A549 (cell line): ENCODE results near the gene SPATA13. TPM values are rescaled to one million over a fixed set of nuclear protein-coding genes. Genes with fewer than 3 reads are reported as not detected.

Source experiments
- ATAC-seq, 2 experiments: fragments of 200-7000 bp in 1 of 2; fragments of >200 bp in 1 of 2; cut with Nextera tagmentation in 1 of 2; cut with Tn5 transposase in 1 of 2; 3 replicates each; pipeline versions ENCODE4 v1.8.0 to v1.9.1; 2018 to 2020; ENCODE audit warnings: mild to moderate bottlenecking in 1 of 2, moderate library complexity in 1 of 2
- CTCF ChIA-PET: fragments of 300-600 bp; sonication (Branson Sonifier 250); formaldehyde crosslinking; extraction: SDS; loops from one replicate; lab custom pipeline; 2021; ENCODE audit warnings: antibody characterized with exemption, inconsistent platforms; lab: Yijun Ruan, JAX
- POLR2A ChIA-PET: fragments of 350-600 bp; formaldehyde crosslinking; extraction: SDS; loops from one replicate; lab custom pipeline; 2021; ENCODE audit warnings: antibody characterized with exemption, inconsistent platforms; lab: Yijun Ruan, JAX
- DNase-seq, 2 experiments: peaks; one replicate each; pipeline versions ENCODE4 v3.0.0 to v3.0.0-alpha.2; 2011 to 2016; ENCODE audit warnings: low read depth in 1 of 2, low spot score in 1 of 2
- FAIRE-seq: peaks from 2 replicates; lab custom pipeline; 2011; peaks lifted over from hg19 to GRCh38; lab: Jason Lieb, UNC
- H3K27ac ChIP-seq, 2 experiments: fragments of >200 bp; sonication (Bioruptor Twin); formaldehyde crosslinking; 3 replicates each; pipeline ENCODE4 v1.5.1; 2016 to 2017
- H3K4me1 ChIP-seq: fragments of >200 bp; sonication (Bioruptor Twin); formaldehyde crosslinking; 3 replicates; pipeline ENCODE4 v1.6.1; 2016
- H3K4me2 ChIP-seq: fragments of >200 bp; sonication (Bioruptor Twin); formaldehyde crosslinking; 3 replicates; pipeline ENCODE4 v1.6.1; 2016
- H3K4me3 ChIP-seq: fragments of >200 bp; sonication (Bioruptor Twin); formaldehyde crosslinking; 3 replicates; pipeline ENCODE4 v1.5.1; 2016
- H3K9me3 ChIP-seq: fragments of >200 bp; sonication (Bioruptor Twin); formaldehyde crosslinking; 3 replicates; pipeline ENCODE4 v1.6.1; 2016
- BCL3 ChIP-seq: fragments of >200 bp; sonication (Bioruptor Twin); formaldehyde crosslinking; IDR thresholded peaks from 3 replicates; pipeline ENCODE4 v1.6.1; 2016
- CBX2 ChIP-seq: fragments of 200-600 bp; sonication (generic); IDR thresholded peaks from 2 replicates; pipeline ENCODE4 v1.6.1; 2016; ENCODE audit warnings: low read depth, mild to moderate bottlenecking, borderline replicate concordance
- CBX8 ChIP-seq: fragments of 200-600 bp; sonication (generic); IDR thresholded peaks from 2 replicates; pipeline ENCODE4 v1.6.1; 2016
- CHD4 ChIP-seq: fragments of 200-600 bp; sonication (generic); IDR thresholded peaks from 2 replicates; pipeline ENCODE4 v1.6.1; 2016; ENCODE audit warnings: antibody characterized with exemption, mild to moderate bottlenecking, borderline replicate concordance
- CTCF ChIP-seq: fragments of >200 bp; sonication (Bioruptor Twin); formaldehyde crosslinking; IDR thresholded peaks from 3 replicates; pipeline ENCODE4 v1.5.1; 2016
- EP300 ChIP-seq, 2 experiments: fragments of >200 bp; sonication (Bioruptor Twin); formaldehyde crosslinking; IDR thresholded peaks; 2 replicates in 1 of 2; 3 replicates in 1 of 2; pipeline ENCODE4 v1.6.1; 2016 to 2017
- HDAC2 ChIP-seq: fragments of 200-600 bp; sonication (generic); IDR thresholded peaks from 2 replicates; pipeline ENCODE4 v1.6.1; 2016
- HES2 ChIP-seq: fragments of >200 bp; sonication (Bioruptor Twin); formaldehyde crosslinking; IDR thresholded peaks from 2 replicates; pipeline ENCODE4 v1.6.1; 2016
- HEYL ChIP-seq: fragments of 250-450 bp; sonication (Bioruptor Pico); IDR thresholded peaks from 2 replicates; pipeline ENCODE4 v1.8.0; 2021; ENCODE audit warnings: mild to moderate bottlenecking, moderate library complexity
- HOXA7 ChIP-seq: fragments of 250-450 bp; sonication (Bioruptor Pico); IDR thresholded peaks from 2 replicates; pipeline ENCODE4 v1.5.0; 2020; ENCODE audit warnings: mild to moderate bottlenecking, moderate library complexity
- HOXB5 ChIP-seq: fragments of 250-450 bp; sonication (Bioruptor Pico); IDR thresholded peaks from 2 replicates; pipeline ENCODE4 v1.5.0; 2020; ENCODE audit warnings: mild to moderate bottlenecking, moderate library complexity
- JUN ChIP-seq, 2 experiments: fragments of >200 bp; sonication (Bioruptor Twin); formaldehyde crosslinking; IDR thresholded peaks; 2 replicates in 1 of 2; 3 replicates in 1 of 2; pipeline ENCODE4 v1.6.1; 2016 to 2017
- JUNB ChIP-seq: fragments of >200 bp; sonication (Bioruptor Twin); formaldehyde crosslinking; IDR thresholded peaks from 2 replicates; pipeline ENCODE4 v1.6.1; 2016
- KDM1A ChIP-seq: fragments of 200-600 bp; sonication (generic); IDR thresholded peaks from 2 replicates; pipeline ENCODE4 v1.6.1; 2016; ENCODE audit warnings: low read depth, mild to moderate bottlenecking
- NPAS2 ChIP-seq: fragments of 250-450 bp; sonication (Bioruptor Pico); IDR thresholded peaks from 2 replicates; pipeline ENCODE4 v1.8.0; 2022; ENCODE audit warnings: mild to moderate bottlenecking, moderate library complexity, borderline replicate concordance
- POLR2AphosphoS2 ChIP-seq: conservative IDR thresholded peaks from 2 replicates; pipeline ENCODE4 v1.6.1; 2012; ENCODE audit warnings: low read length, improper control_type of control experiment, inconsistent platforms
- RARB ChIP-seq: fragments of 250-450 bp; sonication (Bioruptor Pico); IDR thresholded peaks from 2 replicates; pipeline ENCODE4 v1.8.0; 2021; ENCODE audit warnings: mild to moderate bottlenecking, moderate library complexity
- REST ChIP-seq: fragments of 200-600 bp; sonication (generic); IDR thresholded peaks from 2 replicates; pipeline ENCODE4 v1.6.1; 2016; ENCODE audit warnings: antibody characterized with exemption, mild to moderate bottlenecking, moderate library complexity
- RFX5 ChIP-seq: fragments of 450-650 bp; IDR thresholded peaks from 2 replicates; pipeline ENCODE4 v1.7.1; 2014; ENCODE audit warnings: antibody characterized with exemption, mild to moderate bottlenecking, moderate library complexity
- RNF2 ChIP-seq: fragments of 200-600 bp; sonication (generic); IDR thresholded peaks from 2 replicates; pipeline ENCODE4 v1.6.1; 2016; ENCODE audit warnings: low read depth, mild to moderate bottlenecking, antibody characterized with exemption, moderate library complexity, borderline replicate concordance
- SMC3 ChIP-seq: fragments of >200 bp; sonication (Bioruptor Twin); formaldehyde crosslinking; IDR thresholded peaks from 3 replicates; pipeline ENCODE4 v1.6.1; 2018; ENCODE audit warnings: inconsistent platforms
- SREBF2 ChIP-seq: fragments of 450-650 bp; IDR thresholded peaks from 2 replicates; pipeline ENCODE4 v1.6.1; 2014; ENCODE audit warnings: mild to moderate bottlenecking, moderate library complexity
- TFCP2L1 ChIP-seq: fragments of 250-450 bp; sonication (Bioruptor Pico); IDR thresholded peaks from 2 replicates; pipeline ENCODE4 v1.5.0; 2021; ENCODE audit warnings: mild to moderate bottlenecking
- TP53 ChIP-seq: fragments of 250-450 bp; sonication (Bioruptor Pico); IDR thresholded peaks from 2 replicates; pipeline ENCODE4 v1.5.0; 2021; ENCODE audit warnings: mild to moderate bottlenecking, moderate library complexity
- USF2 ChIP-seq: fragments of 450-650 bp; IDR thresholded peaks from 2 replicates; pipeline ENCODE4 v1.6.1; 2014; ENCODE audit warnings: antibody characterized with exemption
- ZFP36 ChIP-seq: fragments of 450-650 bp; IDR thresholded peaks from 2 replicates; pipeline ENCODE4 v1.6.1; 2014; ENCODE audit warnings: borderline replicate concordance; ENCODE audit not compliant: partially characterized antibody
- WGBS: methylation state at CpG from one replicate; pipeline ENCODE4 v1.1.6; 2017; ENCODE audit errors: missing lambda C conversion rate; 5-methylcytosine and 5-hydroxymethylcytosine counted together
- polyA plus RNA-seq, 4 experiments: library from polyadenylated mRNA; depleted of rRNA in 3 of 4; stranded (reverse); fragments of >200 nt; fragmentation: RNase III in 1 of 4; extraction: RNeasy Plus Mini Kit Qiagen cat#74134 plus additional on column Dnase treatment in 1 of 4; gene quantifications; 2 replicates in 3 of 4; 3 replicates in 1 of 4; pipeline ENCODE4 v1.2.3, GENCODE V29; 2011 to 2017

The SPATA13 gene
- polyA plus RNA-seq, 2 of the 4 experiments (the other 2 are of a cell fraction) = 3.1 to 6.3 TPM

- no peak for ATAC-seq
- ChIA-PET CTCF (no interaction called here), POLR2A (no interaction called here)
- TF ChIP-seq JUN (IDR thresholded peaks at IDR 0.05) (no peak), RARB (no peak), REST (no peak), HEYL (CRISPR knock-in tag) (no peak), CBX2 (no peak), HOXA7 (CRISPR knock-in tag) (no peak), SMC3 (no peak), ZFP36 (no peak), TFCP2L1 (CRISPR knock-in tag) (no peak), BCL3 (no peak), NPAS2 (CRISPR knock-in tag) (no peak), SREBF2 (no peak)
- no peak for FAIRE-seq
- no peak overlapping the region for H3K4me2 ChIP-seq
- H3K27ac ChIP-seq = no peak overlapping the region
- H3K4me1 ChIP-seq = peaks cover 11% of the 10 kb centered on the region
- no peaks in the 10 kb centered on the region for H3K9me3 ChIP-seq
- WGBS = 24% methylated on average over 5 of the region's 5 CpGs
- no peak for DNase-seq
- no peak overlapping the region for H3K4me3 ChIP-seq
Measured at GRCh38 chr13:24122569-24122968, 38.0 kb upstream of the SPATA13 start.

- FAIRE-seq (no peak), ATAC-seq (no peak), DNase-seq (no peak)
- Histone ChIP-seq H3K4me2 (no peak overlapping the region), H3K9me3 (no peaks in the 10 kb centered on the region), H3K4me3 (no peak overlapping the region), H3K4me1 (peaks cover 12% of the 10 kb centered on the region), H3K27ac (no peak overlapping the region)
- WGBS = 44% methylated on average over 1 of the region's 2 CpGs
- TF ChIP-seq HEYL (CRISPR knock-in tag) = no peak
- TF ChIP-seq CHD4 = no peak
- no peak for TF ChIP-seq USF2
- no peak for TF ChIP-seq REST
- no peak for TF ChIP-seq HDAC2
- TF ChIP-seq EP300 (IDR thresholded peaks at IDR 0.05) = no peak
- no peak for TF ChIP-seq HOXA7 (CRISPR knock-in tag)
- TF ChIP-seq CBX2 = no peak
- no peak for TF ChIP-seq KDM1A
- no peak for TF ChIP-seq CTCF
- TF ChIP-seq POLR2AphosphoS2 = no peak
- no peak for TF ChIP-seq JUNB
- no peak for TF ChIP-seq RNF2
- TF ChIP-seq CBX8 = no peak
- TF ChIP-seq HOXB5 (CRISPR knock-in tag) = no peak
- TF ChIP-seq TP53 = no peak
- no peak for TF ChIP-seq HES2
- no peak for TF ChIP-seq RFX5
- POLR2A ChIA-PET = no interaction called here
- CTCF ChIA-PET = no interaction called here
Measured at GRCh38 chr13:24123761-24124160, 36.8 kb upstream of the SPATA13 start.
